Activated CD4-positive, alpha-beta T cell treated with anti-CD3 and anti-CD28 coated beads, Interleukin-2, amount 50 U/mL, for 4 hours (primary cell): ENCODE results near the gene RAB4B.
"Not testable (repeated sequence)": the region's sequence is repeated elsewhere in the genome, so short reads cannot be mapped to it uniquely, and the experiment has no call there.

ENCODE experiments used
- DNase-seq, 2 experiments: peaks; one replicate each; pipeline ENCODE4 v3.0.0-alpha.2; 2020

Gene RAB4B

DNA sequence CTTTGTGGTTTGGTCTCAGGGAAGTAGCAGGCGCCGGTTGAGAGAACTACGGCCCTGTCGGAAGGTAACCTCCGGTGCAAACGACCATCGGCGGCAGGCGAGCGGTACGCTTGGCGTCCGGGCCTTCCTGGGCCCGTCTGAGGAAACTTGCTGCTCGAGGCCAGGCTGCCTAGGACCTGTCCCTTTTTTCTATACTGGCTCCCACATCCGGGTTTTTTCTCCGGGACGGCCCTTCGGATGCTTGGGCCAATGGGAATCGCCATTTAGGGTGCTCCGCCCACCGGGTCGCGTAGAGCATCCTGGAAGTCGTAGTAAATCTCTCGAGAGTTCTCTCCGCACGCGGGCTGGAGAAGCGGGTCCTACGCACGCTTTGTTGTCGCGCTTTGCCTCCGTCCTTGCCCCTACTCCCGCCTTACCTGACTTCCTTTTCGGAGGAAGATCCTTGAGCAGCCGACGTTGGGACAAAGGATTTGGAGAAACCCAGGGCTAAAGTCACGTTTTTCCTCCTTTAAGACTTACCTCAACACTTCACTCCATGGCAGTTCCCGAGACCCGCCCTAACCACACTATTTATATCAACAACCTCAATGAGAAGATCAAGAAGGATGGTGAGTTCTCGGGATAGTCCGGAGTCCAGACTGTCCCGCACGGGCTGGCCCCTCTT is 27.0 kb upstream of the RAB4B start, which contains the start of gene SNRPA:
Gene SNRPA, plus strand, starts transcription at position 330 of the 664 bp plus-strand sequence. Its CDS starts 206 bp downstream, at position 536.
- peak; percentile 95 for DNase-seq

DNA sequence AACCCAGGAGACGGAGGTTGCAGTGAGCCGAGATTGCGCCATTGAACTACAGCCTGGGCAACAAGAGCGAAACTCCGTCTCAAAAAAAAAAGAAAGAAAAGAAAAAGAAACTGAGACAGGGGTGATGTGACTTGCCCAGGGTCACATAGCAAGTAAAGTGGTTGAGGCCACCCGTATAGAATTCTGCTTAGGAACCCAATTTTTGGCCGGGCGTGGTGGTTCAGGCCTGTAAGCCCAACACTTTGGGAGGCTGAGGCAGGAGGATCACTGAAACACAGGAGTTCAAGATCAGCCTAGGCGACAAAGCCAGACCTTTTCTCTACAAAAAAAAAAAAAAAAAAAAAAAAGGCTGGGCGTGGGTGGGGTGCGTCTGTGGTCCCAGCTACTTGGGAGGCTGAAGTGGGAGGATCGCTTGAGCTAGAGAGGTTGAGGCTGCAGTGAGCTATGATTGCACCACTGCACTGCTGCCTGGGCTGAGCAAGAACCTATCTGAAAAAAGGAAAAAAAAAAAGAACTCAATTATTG is 25.7 kb upstream of the RAB4B start:
- DNase-seq, result no peak

DNA sequence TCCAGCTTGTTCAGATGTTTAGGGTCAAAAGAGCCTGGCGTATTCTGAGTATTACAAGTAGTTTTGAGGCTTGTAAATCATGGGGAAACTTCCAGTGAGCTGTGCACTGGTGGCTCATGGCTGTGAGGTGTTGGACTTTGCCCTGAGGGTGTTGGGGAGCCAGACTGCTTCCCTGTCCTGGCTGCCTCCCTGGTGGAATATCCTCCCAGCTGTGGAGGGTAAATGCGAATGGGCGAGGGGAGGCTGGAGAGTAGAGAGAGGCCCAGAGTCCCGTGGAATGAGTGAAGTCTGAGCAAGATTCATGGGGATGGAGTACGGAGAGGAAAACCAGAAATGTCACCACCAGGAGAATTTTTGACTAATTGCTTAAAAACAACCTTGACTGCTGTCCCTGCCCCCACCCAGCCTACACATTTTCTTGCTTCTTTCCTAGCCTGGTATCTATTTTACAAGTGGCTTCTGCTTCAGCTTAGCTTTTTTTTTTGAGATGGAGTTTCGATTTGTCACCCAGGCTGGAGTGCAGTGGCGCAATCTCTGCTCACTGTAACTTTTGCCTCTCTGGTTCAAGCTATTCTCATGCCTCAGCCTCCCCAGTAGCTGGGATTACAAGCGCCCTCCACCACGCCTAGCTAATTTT is 23.3 kb upstream of the RAB4B start:
- DNase-seq, result peak; percentile 57 to 59

DNA sequence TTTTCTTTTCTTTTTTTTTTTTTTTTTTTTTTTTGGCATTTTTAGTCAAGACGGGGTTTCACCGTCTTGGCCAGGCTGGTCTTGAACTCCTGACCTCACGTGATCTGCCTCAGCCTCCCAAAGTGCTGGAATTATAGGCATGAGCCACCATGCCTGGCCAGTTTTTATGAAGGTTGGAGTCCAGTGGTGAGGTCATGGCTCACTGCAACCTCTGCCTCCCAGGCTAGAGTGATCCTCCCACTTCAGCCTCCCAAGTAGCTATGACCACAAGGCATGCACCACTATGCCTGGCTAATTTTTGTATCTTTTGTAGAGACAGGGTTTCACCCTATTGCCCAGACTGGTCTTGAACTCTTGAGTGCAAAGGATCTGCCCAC is 22.8 kb upstream of the RAB4B start:
- DNase-seq, result no peak

DNA sequence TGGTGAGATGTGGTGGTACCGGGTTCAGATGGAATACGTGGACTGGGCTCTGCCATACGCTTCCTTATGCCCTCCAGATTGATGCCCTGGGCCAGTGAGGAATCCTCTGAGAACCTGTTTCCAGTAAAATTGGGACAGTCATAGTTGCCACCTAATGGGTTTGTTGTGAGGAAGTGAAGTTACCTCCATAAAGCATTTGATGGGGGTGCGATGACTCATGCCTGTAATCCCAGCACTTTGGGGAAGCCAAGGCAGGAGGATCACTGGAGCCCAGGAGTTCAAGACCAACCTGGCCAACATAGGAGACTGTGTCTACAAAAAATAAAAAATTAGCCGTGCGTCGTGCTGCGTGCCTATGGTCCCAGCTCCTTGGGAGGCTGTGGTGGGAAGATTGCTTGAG is 22.3 kb upstream of the RAB4B start:
- no peak for DNase-seq

DNA sequence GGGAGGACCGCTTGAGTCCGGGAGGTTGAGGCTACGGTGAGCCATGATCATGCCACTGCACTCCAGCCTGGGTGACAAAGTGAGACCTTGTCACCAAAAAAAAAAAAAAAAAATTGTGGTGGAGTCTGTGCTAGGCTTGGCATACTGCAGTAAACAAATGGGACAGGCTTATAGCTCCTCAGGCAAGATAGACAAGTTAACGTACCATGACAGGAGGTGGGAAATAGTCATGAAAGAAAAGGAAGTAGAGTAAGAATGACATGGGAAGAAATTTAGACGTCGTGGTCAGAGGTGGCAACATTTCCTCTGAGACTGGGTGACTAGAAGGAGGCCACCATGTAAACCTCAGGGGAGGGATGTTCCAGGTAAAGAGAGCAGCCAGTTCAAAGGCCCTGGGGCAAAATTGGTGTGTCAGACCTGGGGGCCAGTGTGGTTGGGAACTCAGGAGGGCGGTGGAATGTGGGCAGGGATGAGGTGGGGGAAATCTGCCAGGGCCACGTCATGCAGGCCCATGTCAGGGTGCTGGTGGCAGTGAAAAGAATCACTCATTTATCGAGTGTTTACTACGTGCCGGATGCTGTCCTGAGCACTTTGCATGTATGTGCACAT is 21.4 kb upstream of the RAB4B start:
- peak; percentile 20 to 44 for DNase-seq

DNA sequence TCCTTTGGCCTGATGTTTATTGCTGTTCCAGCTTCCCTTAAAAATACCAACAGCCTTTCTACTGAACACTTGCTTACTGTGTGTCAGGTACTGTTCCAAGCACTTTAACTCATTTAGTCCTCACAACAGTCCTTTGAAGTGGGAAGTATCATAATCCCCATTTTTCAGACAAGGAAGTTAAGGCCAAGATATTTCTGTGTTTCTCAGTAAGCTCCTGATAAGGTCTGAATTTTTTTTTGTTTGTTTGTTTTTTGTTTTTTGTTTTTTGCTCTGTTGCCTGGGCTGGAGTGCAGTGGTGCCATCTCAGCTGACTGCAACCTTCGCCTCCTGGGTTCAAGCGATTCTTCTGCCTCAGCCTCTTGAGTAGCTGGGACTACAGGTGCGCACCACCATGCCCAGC is 19.6 kb upstream of the RAB4B start:
- no peak for DNase-seq

DNA sequence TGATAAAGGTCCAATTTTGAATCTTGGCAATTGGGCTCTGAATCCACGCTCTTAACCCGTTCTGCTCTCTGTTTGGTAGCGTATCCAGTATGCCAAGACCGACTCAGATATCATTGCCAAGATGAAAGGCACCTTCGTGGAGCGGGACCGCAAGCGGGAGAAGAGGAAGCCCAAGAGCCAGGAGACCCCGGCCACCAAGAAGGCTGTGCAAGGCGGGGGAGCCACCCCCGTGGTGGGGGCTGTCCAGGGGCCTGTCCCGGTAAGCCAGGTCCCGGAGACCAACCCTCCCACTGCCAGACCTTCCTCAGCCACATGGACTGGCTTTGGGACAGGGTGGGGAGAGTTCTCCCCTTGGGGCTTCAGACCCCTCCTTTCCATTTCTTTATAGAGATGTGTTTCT is 18.7 kb upstream of the RAB4B start:
- no peak for DNase-seq

DNA sequence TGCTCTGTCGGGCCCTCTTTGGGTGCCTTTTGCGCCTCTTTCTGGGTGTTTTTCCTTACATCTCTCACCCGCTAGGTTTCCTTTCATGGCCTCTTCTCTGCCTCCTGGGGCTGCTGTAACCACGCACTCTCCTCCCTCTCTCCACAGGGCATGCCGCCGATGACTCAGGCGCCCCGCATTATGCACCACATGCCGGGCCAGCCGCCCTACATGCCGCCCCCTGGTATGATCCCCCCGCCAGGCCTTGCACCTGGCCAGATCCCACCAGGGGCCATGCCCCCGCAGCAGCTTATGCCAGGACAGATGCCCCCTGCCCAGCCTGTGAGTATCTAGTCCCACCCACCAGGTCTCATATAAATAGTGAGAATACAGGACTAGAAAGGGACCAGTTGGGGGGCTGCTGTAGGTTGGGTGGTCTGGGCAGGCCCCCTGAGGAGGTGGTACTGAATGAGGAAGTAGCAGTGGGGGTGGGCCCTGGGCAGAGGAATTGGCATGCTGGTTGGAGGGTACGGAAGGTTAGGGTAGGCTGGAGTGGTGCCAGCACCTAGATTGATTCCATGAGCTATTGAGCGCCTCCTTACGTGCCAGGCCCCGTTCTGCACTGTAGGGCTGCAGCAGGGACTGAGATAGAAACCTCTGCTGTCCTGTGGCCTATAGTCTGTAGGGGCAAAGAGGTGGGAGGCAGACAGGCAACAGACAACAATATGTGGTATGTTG is 15.1 kb upstream of the RAB4B start:
- DNase-seq, result no peak

DNA sequence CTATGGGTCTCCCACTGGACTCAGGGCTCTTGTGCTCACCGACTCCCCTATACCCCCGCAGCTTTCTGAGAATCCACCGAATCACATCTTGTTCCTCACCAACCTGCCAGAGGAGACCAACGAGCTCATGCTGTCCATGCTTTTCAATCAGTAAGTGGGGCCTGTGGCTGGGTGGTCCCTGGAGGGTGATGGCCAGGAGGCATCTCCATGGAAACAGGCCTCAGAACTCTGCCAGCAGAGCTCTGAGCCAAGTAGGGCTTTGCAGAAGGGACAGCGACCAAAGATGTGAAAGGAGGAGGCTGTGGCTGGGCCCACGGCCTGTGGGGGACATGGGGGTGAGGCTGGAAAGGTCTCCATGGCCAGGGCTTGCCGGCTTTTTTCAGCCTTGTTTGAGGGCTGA is 14.5 kb upstream of the RAB4B start:
- DNase-seq, result no peak

DNA sequence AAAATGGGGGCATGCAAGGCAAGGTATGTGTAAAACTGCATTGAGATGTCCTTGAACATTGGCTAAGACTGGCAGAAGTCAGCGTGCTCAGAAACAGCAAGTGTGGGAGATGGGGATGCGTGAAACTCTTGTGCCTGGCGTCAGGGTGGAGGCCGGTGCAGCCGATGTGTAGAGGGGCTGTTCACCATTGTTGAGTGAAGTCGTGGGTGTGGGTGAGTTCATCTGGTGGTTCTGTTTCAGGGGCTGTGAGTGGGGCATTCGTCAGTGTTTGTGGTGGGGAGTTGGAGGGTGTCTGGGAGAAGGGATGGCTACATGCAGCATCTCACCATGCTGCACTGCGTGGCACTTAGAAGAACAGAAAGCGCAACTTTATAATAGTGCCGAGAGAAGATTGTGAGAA is 14.1 kb upstream of the RAB4B start:
- no peak for DNase-seq

DNA sequence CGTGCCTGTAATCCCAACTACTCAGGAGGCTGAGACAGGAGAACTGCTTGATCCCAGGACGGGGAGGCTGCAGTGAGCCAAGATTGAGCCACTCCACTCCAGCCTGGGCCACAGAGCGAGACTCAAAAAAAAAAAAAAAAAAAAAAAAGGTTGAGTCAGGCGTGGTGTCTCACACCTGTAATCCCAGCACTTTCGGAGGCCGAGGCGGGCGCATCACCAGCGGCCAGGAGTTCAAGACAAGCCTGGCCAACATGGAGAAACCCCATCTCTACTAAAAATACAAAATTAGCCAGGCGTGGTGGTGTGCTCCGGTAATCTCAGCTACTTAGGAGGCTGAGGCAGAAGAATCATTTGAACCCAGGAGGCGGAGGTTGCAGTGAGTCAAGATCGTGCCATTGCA is 11.7 kb upstream of the RAB4B start:
- not testable (repeated sequence) for DNase-seq

DNA sequence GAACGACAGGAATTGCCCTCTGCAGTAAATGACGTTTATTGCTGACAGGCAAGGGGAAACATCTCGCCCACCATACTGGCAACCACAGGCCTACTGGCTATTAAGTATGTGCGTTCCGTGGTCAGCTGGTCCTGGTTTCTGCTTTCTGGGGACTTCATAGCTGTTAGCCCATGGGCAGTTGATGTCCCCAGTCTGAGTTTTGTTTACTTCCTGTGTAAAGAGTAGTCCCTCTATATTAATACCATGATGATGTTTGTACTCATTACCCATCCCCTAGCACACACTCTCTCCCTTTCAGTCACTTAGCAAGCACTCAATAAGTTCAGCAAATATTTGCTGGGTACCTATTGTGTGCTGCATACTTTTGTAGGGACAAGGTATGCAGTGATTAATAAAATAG is 9.2 kb upstream of the RAB4B start:
- DNase-seq, result no peak

DNA sequence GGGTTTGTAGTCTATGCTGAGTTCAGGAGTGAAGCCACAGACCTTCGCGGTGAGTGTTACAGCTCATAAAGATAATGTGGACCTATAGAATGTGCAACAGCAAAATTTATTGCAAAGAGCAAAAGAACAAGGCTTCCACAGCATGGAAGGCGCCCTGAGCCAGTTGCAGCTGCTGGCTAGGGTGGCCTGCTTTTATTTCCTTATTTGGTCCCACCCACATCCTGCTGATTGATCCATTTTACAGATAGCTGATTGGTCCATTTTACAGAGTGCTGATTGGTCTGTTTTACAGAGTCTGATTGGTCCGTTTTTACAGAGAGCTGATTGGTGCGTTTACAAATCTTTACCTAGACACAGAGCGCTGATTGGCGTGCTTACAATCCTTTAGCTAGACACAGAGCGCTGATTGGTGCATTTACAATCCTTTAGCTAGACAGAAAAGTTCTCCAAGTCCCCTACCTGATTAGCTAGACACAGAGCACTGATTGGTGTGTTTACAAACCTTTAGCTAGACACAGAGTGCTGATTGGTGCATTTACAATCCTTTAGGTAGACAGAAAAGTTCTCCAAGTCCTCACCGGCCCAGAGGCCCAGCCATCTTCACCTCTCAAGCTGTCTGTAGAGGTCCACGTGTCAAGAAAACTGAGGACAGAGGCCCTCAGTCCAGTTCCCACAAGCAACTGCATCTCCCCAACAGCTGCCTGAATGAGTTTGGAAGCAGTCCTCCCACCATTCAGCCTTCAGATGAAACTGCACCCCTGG is 6.8 kb upstream of the RAB4B start:
- not testable (repeated sequence) for DNase-seq

DNA sequence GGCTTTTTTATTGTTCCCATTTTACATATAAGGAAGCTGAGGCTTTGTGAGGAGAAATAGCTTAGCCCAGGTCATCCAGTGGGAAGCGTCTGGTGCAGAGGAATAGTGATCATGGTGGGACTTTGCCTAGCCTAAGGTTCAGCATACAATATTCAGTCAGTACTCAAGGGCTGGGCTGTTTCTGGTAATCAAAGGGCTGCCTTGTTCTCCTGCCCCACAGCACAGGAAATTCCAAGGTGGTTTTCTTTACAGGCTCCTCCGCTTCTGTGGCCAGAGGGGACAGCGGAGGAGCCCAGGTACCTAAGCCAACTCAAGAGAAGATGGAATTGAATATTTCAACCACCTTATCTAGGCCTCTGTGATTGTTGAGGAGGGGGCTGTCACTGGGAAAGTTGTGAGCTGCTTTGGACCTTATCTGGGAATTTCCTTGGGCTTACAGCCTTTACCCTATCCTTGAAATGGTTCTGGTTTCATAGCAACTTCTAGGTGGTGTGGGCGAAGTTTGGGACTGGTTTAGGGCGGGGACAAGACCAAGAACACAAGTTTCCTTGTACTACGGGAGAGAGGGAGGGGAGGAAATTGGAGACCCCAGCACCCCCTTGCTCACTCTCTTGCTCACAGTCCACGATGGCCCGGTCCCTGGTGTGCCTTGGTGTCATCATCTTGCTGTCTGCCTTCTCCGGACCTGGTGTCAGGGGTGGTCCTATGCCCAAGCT is 3.0 kb upstream of the RAB4B start, which contains the start of gene MIA:
Gene MIA, plus strand, starts transcription at position 606 of the 716 bp plus-strand sequence. Its CDS starts 22 bp downstream, at position 628.
- no peak for DNase-seq

DNA sequence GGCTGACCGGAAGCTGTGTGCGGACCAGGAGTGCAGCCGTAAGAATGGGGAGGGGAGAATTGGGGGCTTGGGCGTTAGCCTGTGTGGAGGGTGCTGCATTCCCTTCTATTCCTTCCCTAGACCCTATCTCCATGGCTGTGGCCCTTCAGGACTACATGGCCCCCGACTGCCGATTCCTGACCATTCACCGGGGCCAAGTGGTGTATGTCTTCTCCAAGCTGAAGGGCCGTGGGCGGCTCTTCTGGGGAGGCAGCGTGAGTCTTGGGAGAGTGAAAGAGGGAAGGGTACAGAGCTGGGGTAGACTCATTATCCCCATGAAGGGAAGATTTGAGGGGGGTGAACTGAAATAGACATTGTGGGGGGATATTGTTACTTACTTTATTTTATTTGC is 2.4 kb upstream of the RAB4B start:
- DNase-seq, result no peak

DNA sequence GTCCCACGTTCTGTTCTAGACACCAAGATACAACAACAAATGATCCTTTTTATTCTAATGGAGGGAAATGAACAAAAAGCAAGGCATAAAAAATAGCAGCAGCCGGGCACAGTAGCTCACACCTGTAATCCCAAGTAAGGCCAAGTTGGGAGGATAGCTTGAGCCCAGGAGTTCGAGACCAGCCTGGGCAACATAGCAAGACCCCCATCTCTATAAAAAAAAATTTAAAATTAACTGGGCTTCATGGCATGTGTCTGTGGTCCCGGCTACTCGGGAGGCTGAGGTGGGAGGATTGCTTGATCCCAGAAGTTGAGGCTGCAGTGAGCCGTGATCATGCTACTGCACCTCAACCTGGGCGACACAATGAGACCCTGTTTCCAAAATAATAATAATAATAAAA is 1.7 kb upstream of the RAB4B start:
- DNase-seq, result no peak

DNA sequence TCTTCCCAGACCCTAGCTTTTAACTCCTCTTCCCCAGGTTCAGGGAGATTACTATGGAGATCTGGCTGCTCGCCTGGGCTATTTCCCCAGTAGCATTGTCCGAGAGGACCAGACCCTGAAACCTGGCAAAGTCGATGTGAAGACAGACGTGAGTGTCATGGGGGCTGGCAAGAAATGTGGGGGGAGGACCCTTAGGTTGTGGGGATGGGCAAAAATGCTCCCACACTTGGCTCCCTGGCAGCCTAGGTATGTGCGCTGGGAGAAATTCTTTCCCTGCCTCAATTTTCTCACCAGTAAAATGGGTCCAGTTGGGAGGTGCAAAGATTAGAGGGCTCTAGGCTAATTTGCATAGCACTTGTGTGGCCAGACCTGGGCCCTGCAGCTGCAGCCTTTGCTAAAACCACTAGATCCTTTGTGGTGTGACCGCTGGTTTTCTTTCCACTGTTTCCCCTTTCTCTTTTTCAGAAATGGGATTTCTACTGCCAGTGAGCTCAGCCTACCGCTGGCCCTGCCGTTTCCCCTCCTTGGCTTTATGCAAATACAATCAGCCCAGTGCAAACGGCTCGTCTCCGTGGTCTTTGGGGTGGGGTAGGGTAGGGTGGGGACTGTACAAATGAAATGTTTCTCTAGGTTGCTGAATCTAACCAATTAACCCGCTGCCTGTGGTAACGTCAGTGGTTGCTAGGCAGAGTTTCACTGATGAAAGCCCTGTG is 959 bp upstream of the RAB4B start:
- peak; percentile 87 to 88 for DNase-seq

DNA sequence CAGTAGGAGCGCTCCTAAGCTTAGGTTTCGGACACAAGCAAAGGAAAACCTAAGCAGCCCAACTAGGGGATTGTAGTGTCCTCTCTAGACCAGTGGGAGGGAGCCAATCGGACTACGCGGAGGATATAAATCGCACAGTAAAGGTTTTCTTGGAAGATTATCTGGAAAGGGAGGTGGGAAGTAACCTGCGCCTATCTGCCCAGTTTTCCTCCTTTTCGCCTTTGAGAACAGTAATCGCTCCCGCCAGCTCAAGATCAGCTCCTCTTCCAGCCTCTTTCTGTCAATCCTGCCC is 456 bp upstream of the RAB4B start:
- no peak for DNase-seq

DNA sequence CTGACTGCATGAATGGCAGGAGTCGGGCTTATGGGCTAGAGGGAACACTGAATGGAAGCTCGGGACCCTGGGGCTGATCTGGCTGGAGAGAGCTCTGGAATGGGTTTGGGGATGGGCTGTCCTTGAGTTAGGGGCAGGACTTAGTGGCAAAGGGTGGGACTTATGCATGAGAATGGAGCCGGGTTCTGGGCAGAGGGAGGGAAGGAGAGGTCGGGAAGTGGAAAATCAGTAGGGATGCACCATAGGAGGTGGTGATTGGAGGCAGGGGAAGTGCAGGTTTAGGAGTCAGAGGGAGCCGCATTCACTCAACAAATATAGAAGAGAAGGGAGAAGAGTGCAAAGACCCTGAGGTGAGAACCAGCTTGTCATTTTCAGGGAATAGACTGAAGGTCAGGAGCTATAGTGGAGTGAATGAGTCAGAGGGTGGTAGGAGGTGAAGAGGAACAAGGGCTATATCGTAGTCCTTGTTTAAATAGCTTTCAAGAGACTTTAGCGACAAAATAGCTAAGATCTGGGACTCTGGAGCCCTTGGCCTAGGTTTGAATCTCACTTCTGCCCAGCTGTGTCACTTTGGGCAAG is 748 bp downstream of the RAB4B start:
- no peak for DNase-seq

DNA sequence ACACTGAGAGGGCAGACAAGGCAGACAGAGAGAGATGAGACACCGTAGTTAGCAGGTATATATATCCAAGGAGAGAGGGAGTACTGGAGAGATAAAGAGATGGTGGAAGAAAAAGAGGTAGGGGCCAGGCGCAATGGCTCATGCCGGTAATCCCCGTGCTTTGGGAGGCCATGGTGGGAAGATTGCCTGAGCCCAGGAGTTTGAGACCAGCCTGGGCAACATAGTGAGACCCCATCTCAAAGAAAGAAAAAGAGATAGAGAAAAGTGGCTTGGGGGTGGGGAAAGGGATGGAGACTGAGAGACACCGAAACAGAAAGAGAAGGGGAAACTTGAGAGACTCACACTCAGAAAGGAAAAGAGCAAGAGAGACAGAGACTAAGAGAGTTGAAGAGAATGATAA is 2.5 kb downstream of the RAB4B start:
- no peak for DNase-seq
